NCI-H1092 treated with DMSO at 0.1 percent for 48 hours (cell line): Measurements from ENCODE around the gene TCF3.
"Not testable (repeated sequence)": the region's sequence is repeated elsewhere in the genome, so short reads cannot be mapped to it uniquely, and the experiment has no call there.

Experiments
- DNase-seq: peaks from one replicate; lab custom pipeline; 2025; lab: John Stamatoyannopoulos, UW

The TCF3 gene

GRCh38 chr19:1672769-1673644 lies 20.6 kb upstream of the TCF3 start:
- DNase-seq: no peak

GRCh38 chr19:1672038-1672768 lies 19.8 kb upstream of the TCF3 start:
- DNase-seq: no peak

- DNase-seq: no peak
Measured at GRCh38 chr19:1671716-1672037, 19.3 kb upstream of the TCF3 start.

GRCh38 chr19:1670747-1671146 lies 18.3 kb upstream of the TCF3 start:
- DNase-seq: not testable (repeated sequence)

- no peak for DNase-seq
Measured at GRCh38 chr19:1668486-1669270, 16.3 kb upstream of the TCF3 start.

- no peak for DNase-seq
Measured at GRCh38 chr19:1668048-1668485, 15.7 kb upstream of the TCF3 start.

GRCh38 chr19:1665565-1666047 lies 13.2 kb upstream of the TCF3 start:
- no peak for DNase-seq

- DNase-seq: no peak
Measured at GRCh38 chr19:1663852-1664251, 11.4 kb upstream of the TCF3 start.

- not testable (repeated sequence) for DNase-seq
Measured at GRCh38 chr19:1663227-1663626, 10.8 kb upstream of the TCF3 start.

- no peak for DNase-seq
Measured at GRCh38 chr19:1661995-1662394, 9.6 kb upstream of the TCF3 start.

- DNase-seq: no peak
Measured at GRCh38 chr19:1659084-1659427, 6.6 kb upstream of the TCF3 start.

- DNase-seq: no peak
Measured at GRCh38 chr19:1658150-1659083, 6.0 kb upstream of the TCF3 start.

- DNase-seq: no peak
Measured at GRCh38 chr19:1657746-1658145, 5.3 kb upstream of the TCF3 start.

GRCh38 chr19:1656988-1657536 lies 4.6 kb upstream of the TCF3 start:
- no peak for DNase-seq

GRCh38 chr19:1655987-1656608 lies 3.7 kb upstream of the TCF3 start:
- DNase-seq: no peak

- no peak for DNase-seq
Measured at GRCh38 chr19:1655131-1655981, 2.9 kb upstream of the TCF3 start.

- no peak for DNase-seq
Measured at GRCh38 chr19:1654178-1654792, 1.9 kb upstream of the TCF3 start.

- no peak for DNase-seq
Measured at GRCh38 chr19:1653300-1653628, 849 bp upstream of the TCF3 start.

- no peak for DNase-seq
Measured at GRCh38 chr19:1651568-1652291, 685 bp downstream of the TCF3 start.
